Mesodermal cell (in vitro differentiated cells): ENCODE measurements around the gene PTGS1.

Source experiments
- H3K27ac ChIP-seq: 2 replicates; pipeline ENCODE4 v1.7.0; 2013; ENCODE audit warnings: mild to moderate bottlenecking, low read depth, low read length, moderate library complexity; ENCODE audit not compliant: severe bottlenecking
- H3K36me3 ChIP-seq: 2 replicates; pipeline ENCODE4 v1.7.1; 2013; ENCODE audit warnings: mild to moderate bottlenecking, low read length, moderate library complexity; ENCODE audit not compliant: control insufficient read depth, insufficient read depth
- H3K4me1 ChIP-seq: one replicate; pipeline ENCODE4 v1.7.1; 2013; ENCODE audit warnings: mild to moderate bottlenecking, low read length; ENCODE audit not compliant: insufficient read depth, control insufficient read depth, poor library complexity, severe bottlenecking
- H3K4me3 ChIP-seq: 2 replicates; pipeline ENCODE4 v1.7.0; 2013; ENCODE audit warnings: low read length, control low read depth, mild to moderate bottlenecking; ENCODE audit not compliant: insufficient read depth, poor library complexity, severe bottlenecking; ENCODE audit errors: extremely low read depth
- H3K9me3 ChIP-seq: 2 replicates; pipeline ENCODE4 v1.7.1; 2013; ENCODE audit warnings: mild to moderate bottlenecking, low read length, moderate library complexity; ENCODE audit not compliant: control insufficient read depth
- WGBS, 2 experiments: methylation state at CpG; one replicate each; pipeline ENCODE4 v1.1.5; 2013; ENCODE audit warnings: missing lambda C conversion rate in 2 of 2; ENCODE audit not compliant: insufficient coverage in 2 of 2; 5-methylcytosine and 5-hydroxymethylcytosine counted together

PTGS1 gene

DNA sequence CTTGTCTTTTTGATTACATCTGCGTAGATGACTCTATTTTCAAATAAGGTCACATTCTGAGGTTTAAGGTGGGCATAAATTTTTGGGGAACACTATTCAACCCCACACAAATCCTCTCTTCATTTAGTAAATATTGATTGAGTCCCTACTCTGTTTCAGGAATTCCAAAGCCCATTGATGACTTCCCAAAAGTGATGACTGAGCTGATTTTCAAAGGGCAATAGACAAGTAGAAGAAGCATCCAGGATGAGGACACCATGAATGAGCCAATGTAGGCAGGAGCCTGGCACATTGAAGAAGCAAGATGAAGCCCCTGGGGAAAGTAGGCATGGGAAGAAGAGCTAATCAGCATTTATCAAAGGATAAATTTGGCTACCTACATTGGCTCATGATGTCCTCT is 71.7 kb downstream of the PTGS1 start:
- no peaks in the 10 kb centered on the region for H3K4me1 ChIP-seq
- no peaks in the 10 kb centered on the region for H3K36me3 ChIP-seq
- WGBS, 2 experiments: 60% methylated on average over 1 of the region's 1 CpG; no CpG with 5 or more reads in 1 of the 2 experiments

DNA sequence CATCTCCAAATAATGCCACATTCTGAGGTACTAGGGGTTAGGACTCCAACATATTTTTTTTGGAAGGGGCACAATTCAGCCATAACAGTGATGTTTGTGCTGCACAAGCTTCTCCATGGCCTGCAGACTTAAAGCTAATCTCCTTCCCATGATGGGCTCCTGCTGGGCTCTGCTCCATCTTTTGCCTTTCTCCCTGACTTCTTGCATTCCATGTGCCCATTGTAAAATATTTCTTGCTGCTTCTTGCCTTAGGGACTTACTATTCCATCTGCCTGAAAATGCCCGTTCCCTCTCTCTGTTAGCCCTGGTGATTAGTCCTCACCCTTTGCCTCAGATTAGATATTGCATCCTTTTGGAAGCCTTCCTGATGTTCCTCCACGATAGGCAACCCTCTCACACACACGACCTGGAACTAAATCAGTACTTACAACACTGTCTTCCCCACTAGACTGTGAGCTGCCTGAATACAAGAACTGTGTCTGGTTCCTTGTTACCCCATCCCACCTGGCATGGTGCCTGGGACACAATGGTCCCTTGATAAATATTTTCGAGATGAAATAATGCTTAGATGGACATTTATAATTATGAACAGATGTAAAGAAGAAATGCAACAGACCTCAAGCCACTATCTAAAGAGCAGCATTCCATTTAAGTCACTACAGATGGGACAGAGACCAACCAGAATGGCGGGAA is 73.4 kb downstream of the PTGS1 start:
- H3K27ac ChIP-seq: no peak overlapping the region
- no peaks in the 10 kb centered on the region for H3K4me1 ChIP-seq
- no peak overlapping the region for H3K4me3 ChIP-seq
- H3K9me3 ChIP-seq: peaks cover 14% of the 10 kb centered on the region
- H3K36me3 ChIP-seq: no peaks in the 10 kb centered on the region
- 58 to 60% methylated on average over 2 to 4 of the region's 5 CpGs for WGBS, 2 experiments

More for the DNA sequence above, 71.7 kb downstream of the PTGS1 start:
- Histone ChIP-seq H3K27ac (no peak overlapping the region), H3K9me3 (peaks cover 11% of the 10 kb centered on the region), H3K4me3 (no peak overlapping the region)
